Nephron (organoid): Measurements from ENCODE around the gene TWIST1.

ENCODE experiments used
- H3K27ac Mint-ChIP-seq, 3 experiments: 2 replicates each; pipeline ENCODE4 v1.8.0; 2020; ENCODE audit warnings: mixed read lengths in 3 of 3, mild to moderate bottlenecking in 2 of 3, moderate library complexity in 1 of 3
- H3K27me3 Mint-ChIP-seq: 2 replicates; pipeline ENCODE4 v1.8.0; 2021; ENCODE audit warnings: low read depth, mild to moderate bottlenecking, moderate library complexity, mixed read lengths
- H3K36me3 Mint-ChIP-seq: 2 replicates; pipeline ENCODE4 v1.8.0; 2020; ENCODE audit warnings: low read depth, mixed read lengths
- H3K4me1 Mint-ChIP-seq: 2 replicates; pipeline ENCODE4 v1.8.0; 2020; ENCODE audit warnings: mixed read lengths
- H3K4me3 Mint-ChIP-seq, 3 experiments: 2 replicates each; pipeline ENCODE4 v1.8.0; 2020; ENCODE audit warnings: mild to moderate bottlenecking in 3 of 3, mixed read lengths in 3 of 3, moderate library complexity in 2 of 3
- H3K9me3 Mint-ChIP-seq: 2 replicates; pipeline ENCODE4 v1.8.0; 2020; ENCODE audit warnings: mixed read lengths
- CTCF ChIP-seq, 3 experiments: fragments of 200-600 bp; sonication (generic); IDR thresholded peaks; one replicate each; pipeline ENCODE4 v1.5.0; 2021; ENCODE audit warnings: antibody characterized with exemption in 3 of 3; ENCODE audit not compliant: unreplicated experiment in 3 of 3

The TWIST1 gene

DNA sequence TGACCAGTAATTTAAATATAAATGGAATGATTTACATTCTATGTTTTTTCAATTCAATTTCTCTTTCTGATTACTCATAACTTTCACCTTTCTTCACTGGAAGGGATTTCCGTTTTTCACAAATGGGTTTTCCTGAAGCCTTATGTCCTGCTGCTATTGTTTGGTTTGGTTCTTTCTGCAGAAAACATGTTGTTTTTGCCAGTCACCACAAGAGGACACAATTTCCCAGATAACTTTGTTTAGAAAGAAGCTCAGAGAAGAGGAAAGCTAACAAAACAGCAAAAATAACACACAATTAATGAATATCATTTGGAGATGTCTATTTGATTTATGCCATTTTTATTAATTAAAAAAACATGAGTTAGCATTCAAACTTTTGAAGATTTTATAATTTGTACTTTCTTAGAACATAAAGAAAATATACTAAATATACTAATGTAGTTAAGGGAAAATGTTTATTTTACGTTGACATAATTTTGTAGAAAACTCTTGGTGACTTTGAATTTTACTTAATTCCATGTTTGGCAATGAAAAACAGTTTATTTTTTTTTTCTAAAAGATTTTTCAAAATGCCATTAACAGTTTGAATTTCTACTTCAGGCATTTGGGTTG is 4.6 kb upstream of the TWIST1 start:
- H3K27ac Mint-ChIP-seq: no peak overlapping the region
- TF ChIP-seq CTCF (IDR thresholded peaks at IDR 0.05; ENCODE audit: unreplicated experiment in 3 of 3): peak; percentile 60 to 89 (median 71)
- H3K36me3 Mint-ChIP-seq: no peaks in the 10 kb centered on the region
- peaks cover 12% of the 10 kb centered on the region for H3K4me1 Mint-ChIP-seq
- peaks cover 59% of the 10 kb centered on the region for H3K27me3 Mint-ChIP-seq
- peak overlapping the region in 1 of 3 experiments; percentile 6 for H3K4me3 Mint-ChIP-seq
- no peaks in the 10 kb centered on the region for H3K9me3 Mint-ChIP-seq

DNA sequence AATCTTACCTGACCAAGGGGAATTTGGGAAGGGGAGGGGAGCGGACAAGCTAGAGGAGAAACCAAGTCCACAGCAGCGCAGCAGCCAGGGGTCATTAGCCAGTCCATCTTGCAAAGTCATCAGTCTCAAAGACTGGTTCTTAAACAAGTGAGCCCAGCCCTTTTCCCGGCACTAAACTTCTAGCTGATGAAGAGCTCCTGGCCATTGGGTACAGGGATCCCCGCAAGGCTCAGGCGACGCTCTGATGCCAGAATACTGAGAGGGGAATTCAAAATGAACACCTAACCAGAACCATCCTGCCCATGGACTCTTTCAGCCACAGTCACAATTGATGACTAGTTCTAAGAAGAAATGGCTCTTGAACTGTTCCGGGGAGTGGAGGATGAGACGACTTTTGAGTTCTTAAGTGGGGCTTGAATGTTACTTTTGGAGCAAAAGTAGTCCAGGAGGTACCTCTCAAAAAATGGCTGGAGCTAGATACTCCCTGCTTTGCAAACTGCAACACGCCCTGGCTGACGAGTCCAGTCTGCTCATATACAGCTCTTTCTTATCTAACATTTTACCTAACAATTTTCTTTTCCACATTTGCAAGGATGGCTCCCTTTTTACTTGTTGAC is 2.5 kb upstream of the TWIST1 start:
- Mint-ChIP-seq H3K27me3 (peaks cover 73% of the 10 kb centered on the region), H3K9me3 (no peaks in the 10 kb centered on the region), H3K4me3 (peak overlapping the region; percentile 71 to 80 (median 71)), H3K27ac (peak overlapping the region in 2 of 3 experiments; percentile 2 to 55), H3K36me3 (no peaks in the 10 kb centered on the region), H3K4me1 (peaks cover 13% of the 10 kb centered on the region)
- no peak for TF ChIP-seq CTCF (IDR thresholded peaks at IDR 0.05; ENCODE audit: unreplicated experiment in 3 of 3)

DNA sequence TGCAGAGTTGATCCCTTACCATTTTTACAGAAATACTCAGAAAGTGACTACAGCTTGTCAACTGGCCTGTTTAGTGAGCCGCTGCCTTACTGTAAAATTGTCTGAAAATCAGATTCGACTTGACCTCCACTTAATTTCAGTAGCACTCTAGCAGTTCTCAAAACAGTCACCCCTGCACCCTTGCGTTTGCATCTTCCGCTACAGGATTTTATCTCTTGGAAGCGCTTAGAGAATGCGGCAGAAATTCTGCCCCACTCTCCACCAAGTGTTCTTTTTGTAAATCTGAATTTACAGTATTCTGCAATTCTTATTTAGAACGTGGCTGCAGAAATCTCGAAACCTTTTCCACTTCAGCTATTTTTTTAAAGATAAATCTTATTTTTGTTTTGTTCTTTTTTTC is 1.9 kb upstream of the TWIST1 start:
- Mint-ChIP-seq H3K4me3 (peak overlapping the region; percentile 89 to 93 (median 93)), H3K9me3 (no peaks in the 10 kb centered on the region), H3K27ac (peak overlapping the region in 2 of 3 experiments; percentile 55 to 61), H3K4me1 (peaks cover 19% of the 10 kb centered on the region), H3K36me3 (peaks cover 3% of the 10 kb centered on the region), H3K27me3 (peaks cover 73% of the 10 kb centered on the region)
- TF ChIP-seq CTCF (IDR thresholded peaks at IDR 0.05; ENCODE audit: unreplicated experiment in 3 of 3): no peak

GRCh38 chr7:19118636-19119371 is 1.4 kb upstream of the TWIST1 start:
- Mint-ChIP-seq H3K4me1 (peaks cover 25% of the 10 kb centered on the region), H3K4me3 (peak overlapping the region; percentile 89 to 93 (median 93)), H3K27ac (peak overlapping the region; percentile 33 to 61 (median 55)), H3K27me3 (peaks cover 75% of the 10 kb centered on the region), H3K36me3 (peaks cover 8% of the 10 kb centered on the region), H3K9me3 (no peaks in the 10 kb centered on the region)
- no peak for TF ChIP-seq CTCF (IDR thresholded peaks at IDR 0.05; ENCODE audit: unreplicated experiment in 3 of 3)

GRCh38 chr7:19117870-19118608 is 603 bp upstream of the TWIST1 start:
- H3K4me3 Mint-ChIP-seq: peak overlapping the region; percentile 89 to 93 (median 93)
- peaks cover 29% of the 10 kb centered on the region for H3K4me1 Mint-ChIP-seq
- peaks cover 75% of the 10 kb centered on the region for H3K27me3 Mint-ChIP-seq
- H3K9me3 Mint-ChIP-seq: no peaks in the 10 kb centered on the region
- H3K36me3 Mint-ChIP-seq: peaks cover 10% of the 10 kb centered on the region
- peak overlapping the region; percentile 33 to 92 (median 92) for H3K27ac Mint-ChIP-seq
- TF ChIP-seq CTCF (IDR thresholded peaks at IDR 0.05; ENCODE audit: unreplicated experiment in 3 of 3): peak in 1 of 3 experiments; percentile 11
